Measurements from ENCODE around the gene INTS13. TPM values are rescaled to one million over a fixed set of nuclear protein-coding genes. Genes with fewer than 3 reads are reported as not detected.

The INTS13 gene
- total and polyA plus RNA-seq, 2 of the 13 experiments (the other 11 are each of a cell fraction or from before 2014, with no cell fraction given) = 16.3 to 43.7 TPM

GRCh38 chr12:26937863-26938700, at the start of gene INTS13, which contains the start of gene FGFR1OP2 (continued):
- TF ChIP-seq ELF1 (CRISPR knock-in tag; IDR thresholded peaks at IDR 0.05) (peak; percentile 81), RFXAP (CRISPR knock-in tag; IDR thresholded peaks at IDR 0.05; ENCODE audit: borderline replicate concordance) (0 out of 2 replicates have a peak, but pooled peaks have one; percentile 35), ZNF691 (CRISPR knock-in tag; IDR thresholded peaks at IDR 0.05; ENCODE audit: borderline replicate concordance, low read depth) (0 out of 2 replicates have a peak, but pooled peaks have one; percentile 1), ELF3 (CRISPR knock-in tag; IDR thresholded peaks at IDR 0.05) (0 out of 2 replicates have a peak, but pooled peaks have one; percentile 30), RARA (CRISPR knock-in tag; IDR thresholded peaks at IDR 0.05) (peak; percentile 24; the same call in 1 of the 2 replicates), TAF1 (CRISPR knock-in tag; IDR thresholded peaks at IDR 0.05) (peak; percentile 79), MYPOP (CRISPR knock-in tag; IDR thresholded peaks at IDR 0.05) (peak; percentile 85; the same call in 1 of the 2 replicates), FOSL2 (CRISPR knock-in tag; IDR thresholded peaks at IDR 0.05) (peak; percentile 25; the same call in 1 of the 2 replicates), ZNF335 (CRISPR knock-in tag; IDR thresholded peaks at IDR 0.05) (0 out of 2 replicates have a peak, but pooled peaks have one; percentile 7), NFYB (CRISPR knock-in tag; IDR thresholded peaks at IDR 0.05) (peak; percentile 59), MEIS1 (CRISPR knock-in tag; IDR thresholded peaks at IDR 0.05; ENCODE audit: borderline replicate concordance) (peak; percentile 72; the same call in 1 of the 2 replicates), ATM (IDR thresholded peaks at IDR 0.05; ENCODE audit: borderline replicate concordance) (no peak), ZNF430 (CRISPR knock-in tag; IDR thresholded peaks at IDR 0.05) (peak; percentile 58; the same call in 1 of the 2 replicates), LCORL (IDR thresholded peaks at IDR 0.05) (no peak), LCORL (CRISPR knock-in tag; IDR thresholded peaks at IDR 0.05) (peak; percentile 10; the same call in 1 of the 2 replicates), PITX1 (CRISPR knock-in tag; IDR thresholded peaks at IDR 0.05) (peak; percentile 24; the same call in 1 of the 2 replicates), ZNF580 (CRISPR knock-in tag; IDR thresholded peaks at IDR 0.05; ENCODE audit: borderline replicate concordance, low read depth) (peak; percentile 85; the same call in 1 of the 2 replicates), ZBTB44 (CRISPR knock-in tag; IDR thresholded peaks at IDR 0.05) (peak; percentile 46; the same call in 1 of the 2 replicates), SATB2 (CRISPR knock-in tag; IDR thresholded peaks at IDR 0.05) (no peak), POLR2G (IDR thresholded peaks at IDR 0.05; ENCODE audit: low read depth, low read length) (peak; percentile 94), PAX8 (CRISPR knock-in tag; IDR thresholded peaks at IDR 0.05; ENCODE audit: borderline replicate concordance) (peak; percentile 49; the same call in 1 of the 2 replicates), GATA4 (IDR thresholded peaks at IDR 0.05; ENCODE audit: borderline replicate concordance, low read depth) (peak; percentile 52; the same call in 1 of the 2 replicates), SP5 (CRISPR knock-in tag; IDR thresholded peaks at IDR 0.05; ENCODE audit: borderline replicate concordance, low read depth) (no peak; the same call in 1 of the 2 replicates), YEATS2 (CRISPR knock-in tag; IDR thresholded peaks at IDR 0.05; ENCODE audit: borderline replicate concordance) (peak; percentile 93), ZNF431 (CRISPR knock-in tag; IDR thresholded peaks at IDR 0.05; ENCODE audit: borderline replicate concordance, low read depth) (peak; percentile 58; the same call in 1 of the 2 replicates), ISL2 (CRISPR knock-in tag; IDR thresholded peaks at IDR 0.05) (peak; percentile 30; the same call in 1 of the 2 replicates), MTF1 (CRISPR knock-in tag; IDR thresholded peaks at IDR 0.05) (no peak)

All from HepG2 (cell line).